PC-9 (cell line): ENCODE results near the gene OTOL1. TPM values are rescaled to one million over a fixed set of nuclear protein-coding genes. Genes with fewer than 3 reads are reported as not detected.

ENCODE experiments used
- BruUV-seq: library from RNA; stranded (reverse); fragments of 400-500 nt; replicated peaks from 2 replicates; lab custom pipeline; 2021; lab: Mats Ljungman, UMichigan
- CTCF ChIA-PET: fragments of 300-600 bp; sonication (Branson Sonifier 250); formaldehyde crosslinking; loops from one replicate; lab custom pipeline; 2022; ENCODE audit warnings: antibody characterized with exemption; lab: Charles Lee
- POLR2A ChIA-PET: fragments of 300-600 bp; sonication (Branson Sonifier 250); formaldehyde crosslinking; loops from one replicate; lab custom pipeline; 2022; ENCODE audit warnings: antibody characterized with exemption; ENCODE audit not compliant: unreplicated experiment; lab: Charles Lee
- DNase-seq, 2 experiments: peaks; one replicate each; pipeline versions ENCODE4 v3.0.0 to v3.0.0-alpha.2; 2015 to 2022; ENCODE audit warnings: mixed read lengths in 1 of 2
- H2AFZ ChIP-seq: fragments of 200-600 bp; sonication (generic); 2 replicates; pipeline ENCODE4 v1.8.1; 2017; ENCODE audit warnings: antibody characterized with exemption
- H3F3A ChIP-seq: fragments of 200-600 bp; sonication (generic); 2 replicates; pipeline ENCODE4 v1.8.1; 2017; ENCODE audit warnings: antibody characterized with exemption, mild to moderate bottlenecking, low read depth; ENCODE audit not compliant: insufficient read depth
- H3K27ac ChIP-seq: fragments of 200-600 bp; sonication (generic); 2 replicates; pipeline ENCODE4 v1.6.1; 2016; ENCODE audit warnings: mixed run types
- H3K27me3 ChIP-seq: fragments of 200-600 bp; sonication (generic); 2 replicates; pipeline ENCODE4 v1.6.1; 2016; ENCODE audit warnings: low read depth, mixed run types; ENCODE audit not compliant: insufficient read depth
- H3K36me3 ChIP-seq: fragments of 200-600 bp; sonication (generic); 2 replicates; pipeline ENCODE4 v1.6.1; 2016; ENCODE audit warnings: low read depth, mixed run types
- H3K4me1 ChIP-seq: fragments of 200-600 bp; sonication (generic); replicated peaks from 2 replicates; pipeline ENCODE4 v1.6.1; 2016; ENCODE audit warnings: mixed run types; ENCODE audit not compliant: insufficient read depth
- H3K4me2 ChIP-seq: fragments of 200-600 bp; sonication (generic); 2 replicates; pipeline ENCODE4 v1.6.1; 2017; ENCODE audit warnings: mixed run types
- H3K4me3 ChIP-seq: fragments of 200-600 bp; sonication (generic); 2 replicates; pipeline ENCODE4 v1.6.1; 2016; ENCODE audit warnings: mixed run types
- H3K79me2 ChIP-seq: fragments of 200-600 bp; sonication (generic); 2 replicates; pipeline ENCODE4 v1.6.1; 2017; ENCODE audit warnings: low read depth, mixed run types
- H3K9me2 ChIP-seq: fragments of 200-600 bp; sonication (generic); 2 replicates; pipeline ENCODE4 v1.8.1; 2017; ENCODE audit warnings: mild to moderate bottlenecking; ENCODE audit not compliant: insufficient read depth
- H3K9me3 ChIP-seq: fragments of 200-600 bp; sonication (generic); 2 replicates; pipeline ENCODE4 v1.8.1; 2016; ENCODE audit warnings: low read depth; ENCODE audit not compliant: insufficient read depth
- H4K20me1 ChIP-seq: fragments of 200-600 bp; sonication (generic); 2 replicates; pipeline ENCODE4 v1.8.1; 2017; ENCODE audit not compliant: insufficient read depth
- CTCF ChIP-seq: fragments of 200-600 bp; sonication (generic); conservative IDR thresholded peaks from 2 replicates; pipeline ENCODE4 v1.6.1; 2017; ENCODE audit warnings: mixed run types, antibody characterized with exemption, mild to moderate bottlenecking, moderate library complexity
- EZH2 ChIP-seq: fragments of 200-600 bp; sonication (generic); IDR thresholded peaks from 2 replicates; pipeline ENCODE4 v1.8.0; 2017; ENCODE audit warnings: antibody characterized with exemption, low read depth
- intact Hi-C: fragments of 100-400 bp; cut with micrococcal nuclease; formaldehyde crosslinking; loops from one replicate; pipeline ENCODE4 v1.10.0; 2022; ENCODE audit not compliant: unreplicated experiment
- total RNA-seq: library from RNA; stranded (reverse); gene quantifications from 2 replicates; pipeline ENCODE4 v1.2.3, GENCODE V29; 2021

OTOL1 gene
- total RNA-seq, 1 experiment from 2014 or later = not detected

- H3K27me3 ChIP-seq = no peaks in the 10 kb centered on the region
- TF ChIP-seq CTCF (no peak), EZH2 (no peak)
- no peaks in the 10 kb centered on the region for H3K79me2 ChIP-seq
- no peaks in the 10 kb centered on the region for H3K9me3 ChIP-seq
- no peak overlapping the region for H3K4me3 ChIP-seq
- H3F3A ChIP-seq = no peaks in the 10 kb centered on the region
- no peak overlapping the region for H3K27ac ChIP-seq
- H4K20me1 ChIP-seq = no peaks in the 10 kb centered on the region
- ChIA-PET POLR2A (no interaction called here), CTCF (interaction anchor here (0.6 kb wide), 1 partner anchor 1751 kb away, joined by 11 read pairs; no protein-coding TSS in a partner anchor)
- BruUV-seq = no TSS peak
- no peak overlapping the region for H3K4me2 ChIP-seq
- DNase-seq = no peak
- no peaks in the 10 kb centered on the region for H3K9me2 ChIP-seq
- H3K4me1 ChIP-seq = no peaks in the 10 kb centered on the region
- H3K36me3 ChIP-seq = no peaks in the 10 kb centered on the region
- intact Hi-C loops = no loop called here
- no peak overlapping the region for H2AFZ ChIP-seq
Measured at GRCh38 chr3:161552984-161553560, 56.5 kb downstream of the OTOL1 start.

Other genes starting within 250 kb of the OTOL1 start
- 1.2 and 4.0 TPM in 2 replicates for gene SPTSSB, start 125.3 kb upstream of the OTOL1 start, total RNA-seq